Measurements from ENCODE around the gene SH3YL1. TPM values are rescaled to one million over a fixed set of nuclear protein-coding genes. Genes with fewer than 3 reads are reported as not detected.

Gene SH3YL1
- total RNA-seq, 3 donors from 2014 or later: 49.5 to 102 (median 92.3) TPM

DNA sequence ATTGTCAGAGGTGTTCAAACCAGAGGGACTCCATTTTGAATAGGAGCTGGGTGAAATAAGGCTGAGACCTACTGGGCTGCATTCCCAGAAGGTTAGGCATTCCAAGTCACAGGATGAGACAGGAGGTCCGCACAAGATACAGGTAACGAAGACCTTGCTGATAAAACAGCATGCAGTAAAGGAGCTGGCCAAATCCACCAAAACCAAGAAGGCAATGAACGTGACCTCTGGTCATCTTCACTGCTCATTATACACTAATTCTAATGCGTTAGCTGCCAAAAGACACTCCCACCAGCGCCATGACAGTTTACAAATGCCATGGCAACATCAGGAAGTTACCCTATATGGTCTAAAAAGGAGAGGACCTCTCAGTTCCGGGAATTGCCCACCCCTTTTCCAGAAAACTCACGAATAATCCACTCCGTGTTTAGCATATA, 10.6 kb downstream of the SH3YL1 start:
- DNase-seq (no peak), ATAC-seq (no peak)
- TF ChIP-seq, protein P1, sequence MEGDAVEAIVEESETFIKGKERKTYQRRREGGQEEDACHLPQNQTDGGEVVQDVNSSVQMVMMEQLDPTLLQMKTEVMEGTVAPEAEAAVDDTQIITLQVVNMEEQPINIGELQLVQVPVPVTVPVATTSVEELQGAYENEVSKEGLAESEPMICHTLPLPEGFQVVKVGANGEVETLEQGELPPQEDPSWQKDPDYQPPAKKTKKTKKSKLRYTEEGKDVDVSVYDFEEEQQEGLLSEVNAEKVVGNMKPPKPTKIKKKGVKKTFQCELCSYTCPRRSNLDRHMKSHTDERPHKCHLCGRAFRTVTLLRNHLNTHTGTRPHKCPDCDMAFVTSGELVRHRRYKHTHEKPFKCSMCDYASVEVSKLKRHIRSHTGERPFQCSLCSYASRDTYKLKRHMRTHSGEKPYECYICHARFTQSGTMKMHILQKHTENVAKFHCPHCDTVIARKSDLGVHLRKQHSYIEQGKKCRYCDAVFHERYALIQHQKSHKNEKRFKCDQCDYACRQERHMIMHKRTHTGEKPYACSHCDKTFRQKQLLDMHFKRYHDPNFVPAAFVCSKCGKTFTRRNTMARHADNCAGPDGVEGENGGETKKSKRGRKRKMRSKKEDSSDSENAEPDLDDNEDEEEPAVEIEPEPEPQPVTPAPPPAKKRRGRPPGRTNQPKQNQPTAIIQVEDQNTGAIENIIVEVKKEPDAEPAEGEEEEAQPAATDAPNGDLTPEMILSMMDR (IDR thresholded peaks at IDR 0.05): no peak
- Histone ChIP-seq H3K9me3 (peaks cover 5% of the 10 kb centered on the region), H3K4me1 (ENCODE audit: low read depth) (no peaks in the 10 kb centered on the region), H3K36me3 (ENCODE audit: low read depth) (no peaks in the 10 kb centered on the region), H3K4me3 (no peak overlapping the region)
- intact Hi-C loops (cut with DNase I, micrococcal nuclease): no loop called here

DNA sequence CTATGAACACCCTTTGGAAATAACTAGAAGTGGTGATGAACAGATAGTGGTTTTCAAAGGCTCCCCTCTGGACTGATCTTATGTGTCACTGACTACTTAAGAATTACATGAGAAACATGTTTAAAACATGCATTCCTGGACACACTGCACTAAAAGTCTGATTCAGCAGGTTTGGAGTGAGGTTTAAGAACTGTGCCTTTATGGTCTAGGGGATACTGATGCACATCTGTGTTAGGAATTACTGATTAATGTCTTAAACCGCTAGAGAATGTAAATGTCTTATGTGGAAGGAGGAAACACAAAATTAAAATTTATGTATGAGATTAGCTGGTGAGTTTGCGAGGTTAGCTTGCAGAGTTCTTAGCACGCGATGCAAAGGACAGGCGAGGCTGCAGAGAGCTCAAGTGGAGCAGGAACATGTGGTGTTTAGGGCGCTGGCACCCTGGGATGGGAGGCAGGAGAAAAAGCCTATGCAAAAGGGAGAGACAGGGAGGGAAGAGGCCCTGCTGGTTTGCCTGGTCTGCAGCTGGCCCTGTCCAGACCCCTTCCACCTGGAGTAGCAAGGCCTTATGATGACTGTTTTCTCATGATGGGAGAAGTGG, 11.7 kb downstream of the SH3YL1 start:
- H3K36me3 ChIP-seq (ENCODE audit: low read depth): no peaks in the 10 kb centered on the region
- H3K4me3 ChIP-seq: no peak overlapping the region
- H3K9me3 ChIP-seq: no peaks in the 10 kb centered on the region
- no peak for DNase-seq
- TF ChIP-seq, protein P1 (IDR thresholded peaks at IDR 0.05): no peak
- intact Hi-C loops (cut with DNase I, micrococcal nuclease): no loop called here
- ATAC-seq: no peak
- no peaks in the 10 kb centered on the region for H3K4me1 ChIP-seq (ENCODE audit: low read depth)

DNA sequence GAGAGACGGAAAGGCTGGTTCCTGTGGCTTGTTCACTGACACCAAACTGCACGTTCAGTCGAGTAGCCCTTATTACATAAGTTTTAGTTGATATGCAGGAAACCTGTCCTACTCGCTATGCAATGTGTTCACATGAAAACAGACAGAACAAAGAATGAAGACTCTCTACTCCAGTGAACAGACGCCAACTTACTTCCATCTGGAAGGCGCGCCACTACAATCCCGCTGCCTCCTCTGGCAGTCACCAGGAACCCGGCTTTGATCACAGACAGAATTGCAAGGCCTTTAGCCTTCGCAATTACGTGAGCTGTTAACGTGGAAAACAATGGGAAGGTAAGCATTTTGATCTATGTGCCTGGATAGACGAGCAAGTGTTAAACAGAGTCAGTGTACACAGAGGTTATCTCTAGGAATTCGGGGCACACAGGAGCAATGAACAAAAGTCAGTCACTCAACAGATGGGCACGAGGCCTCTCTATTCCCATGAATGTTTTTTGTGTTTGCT, 14.2 kb downstream of the SH3YL1 start:
- DNase-seq (no peak), ATAC-seq (no peak)
- Histone ChIP-seq H3K9me3 (no peaks in the 10 kb centered on the region), H3K4me1 (ENCODE audit: low read depth) (no peaks in the 10 kb centered on the region), H3K36me3 (ENCODE audit: low read depth) (no peaks in the 10 kb centered on the region), H3K4me3 (no peak overlapping the region)
- intact Hi-C loops (cut with DNase I, micrococcal nuclease): no loop called here
- TF ChIP-seq, protein P1 (IDR thresholded peaks at IDR 0.05): no peak

DNA sequence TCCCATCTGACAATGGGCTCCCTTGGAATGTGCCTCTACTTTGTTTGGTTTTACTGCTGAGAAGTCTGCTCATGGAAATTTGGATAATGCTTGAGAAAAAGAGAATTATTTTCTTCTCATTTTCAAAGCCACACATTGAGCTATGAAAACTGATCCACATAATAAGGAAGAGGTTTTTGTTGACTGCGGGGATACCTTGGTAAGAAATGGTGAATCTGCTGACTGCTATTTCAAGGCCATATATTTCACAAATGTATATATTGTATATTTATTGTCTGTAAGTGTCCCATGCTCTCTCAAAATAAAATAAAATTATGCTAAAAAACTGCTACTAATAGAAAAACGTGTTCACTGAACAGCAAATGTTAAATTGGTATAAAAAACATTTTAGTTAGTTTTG, 15.1 kb downstream of the SH3YL1 start:
- DNase-seq (no peak), ATAC-seq (no peak)
- Histone ChIP-seq H3K4me1 (ENCODE audit: low read depth) (no peaks in the 10 kb centered on the region), H3K9me3 (no peaks in the 10 kb centered on the region), H3K4me3 (no peak overlapping the region), H3K36me3 (ENCODE audit: low read depth) (no peaks in the 10 kb centered on the region)
- intact Hi-C loops (cut with DNase I, micrococcal nuclease): no loop called here
- TF ChIP-seq, protein P1 (IDR thresholded peaks at IDR 0.05): no peak

DNA sequence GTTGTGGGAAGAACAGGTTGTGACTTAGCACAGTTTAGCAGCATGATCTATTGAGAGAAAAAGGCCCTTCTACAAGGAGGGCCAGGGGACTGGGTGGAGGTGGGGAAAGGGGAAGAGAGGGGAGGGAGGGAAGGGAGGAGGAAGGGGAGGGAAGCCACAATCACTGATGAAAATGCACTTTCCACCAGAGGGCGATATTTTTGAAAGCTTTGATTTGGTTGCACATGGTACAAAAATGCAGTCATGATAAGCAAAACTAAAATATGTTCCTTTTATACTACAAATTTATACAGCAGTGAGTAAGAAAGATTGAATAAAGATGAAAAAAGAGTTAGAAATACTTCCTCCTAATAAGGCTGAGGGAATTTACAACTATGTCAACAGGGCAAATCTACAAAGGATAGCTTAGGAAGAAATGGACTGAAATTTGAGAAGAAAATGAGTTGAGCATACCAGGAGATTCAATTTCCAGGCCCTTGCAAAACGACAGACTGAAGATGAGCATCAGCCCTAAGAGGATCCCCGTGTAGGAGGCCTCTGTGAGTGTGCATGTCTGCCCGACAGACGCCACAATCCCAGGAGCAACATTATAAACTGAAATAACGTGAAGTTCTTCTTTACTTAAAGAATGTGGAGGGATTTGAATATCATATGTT, 17.2 kb downstream of the SH3YL1 start:
- H3K36me3 ChIP-seq (ENCODE audit: low read depth): no peaks in the 10 kb centered on the region
- H3K4me1 ChIP-seq (ENCODE audit: low read depth): no peaks in the 10 kb centered on the region
- intact Hi-C loops (cut with DNase I, micrococcal nuclease): no loop called here
- H3K9me3 ChIP-seq: peaks cover 4% of the 10 kb centered on the region
- TF ChIP-seq, protein P1 (IDR thresholded peaks at IDR 0.05): peak; percentile 17
- peak; percentile 54 for ATAC-seq
- no peak overlapping the region for H3K4me3 ChIP-seq
- peak in 1 of 3 donors; percentile 69 for DNase-seq
